Skin epidermis (tissue), 12 donors: ENCODE results near the gene CDCA7.
"Not testable (repeated sequence)": the region's sequence is repeated elsewhere in the genome, so short reads cannot be mapped to it uniquely, and the experiment has no call there.

Experiments
- H3K27ac ChIP-seq, 21 experiments: fragments of 200-600 bp; sonication (generic) in 11 of 21; one replicate each; pipeline ENCODE4 v1.5.0; 2020; ENCODE audit warnings: mild to moderate bottlenecking in 3 of 21, inconsistent platforms in 2 of 21, moderate library complexity in 2 of 21
- H3K4me3 ChIP-seq, 7 experiments: fragments of 200-600 bp; sonication (generic) in 2 of 7; one replicate each; pipeline ENCODE4 v1.5.0; 2020; ENCODE audit warnings: inconsistent platforms in 2 of 7, mild to moderate bottlenecking in 2 of 7, moderate library complexity in 1 of 7

The CDCA7 gene

GRCh38 chr2:173397539-173397938, 42.9 kb downstream of the CDCA7 start:
- Histone ChIP-seq H3K4me3 (no peak overlapping the region), H3K27ac (no peak overlapping the region)

- H3K27ac ChIP-seq = no peak overlapping the region
- H3K4me3 ChIP-seq = no peak overlapping the region
Measured at GRCh38 chr2:173399229-173399628, 44.6 kb downstream of the CDCA7 start.

- Histone ChIP-seq H3K27ac (no peak overlapping the region), H3K4me3 (no peak overlapping the region)
Measured at GRCh38 chr2:173400760-173401159, 46.1 kb downstream of the CDCA7 start.

GRCh38 chr2:173401716-173402326, 47.1 kb downstream of the CDCA7 start:
- Histone ChIP-seq H3K4me3 (no peak overlapping the region), H3K27ac (no peak overlapping the region)

GRCh38 chr2:173402405-173402974, 47.8 kb downstream of the CDCA7 start:
- Histone ChIP-seq H3K27ac (no peak overlapping the region), H3K4me3 (no peak overlapping the region)

GRCh38 chr2:173404841-173405750, 50.4 kb downstream of the CDCA7 start:
- Histone ChIP-seq H3K27ac (no peak overlapping the region), H3K4me3 (no peak overlapping the region)

GRCh38 chr2:173407176-173407575, 52.5 kb downstream of the CDCA7 start:
- Histone ChIP-seq H3K4me3 (no peak overlapping the region), H3K27ac (no peak overlapping the region)

GRCh38 chr2:173407646-173408045, 53.0 kb downstream of the CDCA7 start:
- H3K27ac ChIP-seq = no peak overlapping the region
- no peak overlapping the region for H3K4me3 ChIP-seq

- Histone ChIP-seq H3K27ac (no peak overlapping the region), H3K4me3 (no peak overlapping the region)
Measured at GRCh38 chr2:173410579-173410978, 55.9 kb downstream of the CDCA7 start.

- no peak overlapping the region for H3K27ac ChIP-seq
- no peak overlapping the region for H3K4me3 ChIP-seq
Measured at GRCh38 chr2:173412628-173413027, 58.0 kb downstream of the CDCA7 start.

GRCh38 chr2:173414823-173415322, 60.2 kb downstream of the CDCA7 start:
- H3K4me3 ChIP-seq = no peak overlapping the region
- H3K27ac ChIP-seq = no peak overlapping the region

- no peak overlapping the region for H3K4me3 ChIP-seq
- no peak overlapping the region for H3K27ac ChIP-seq
Measured at GRCh38 chr2:173415431-173416381, 61.0 kb downstream of the CDCA7 start.

- H3K4me3 ChIP-seq, H3K27ac ChIP-seq: not testable (repeated sequence)
Measured at GRCh38 chr2:173416415-173417152, 61.9 kb downstream of the CDCA7 start.

- no peak overlapping the region for H3K27ac ChIP-seq
- no peak overlapping the region for H3K4me3 ChIP-seq
Measured at GRCh38 chr2:173417341-173417740, 62.7 kb downstream of the CDCA7 start.

GRCh38 chr2:173417802-173418201, 63.1 kb downstream of the CDCA7 start:
- H3K27ac ChIP-seq = no peak overlapping the region

More at GRCh38 chr2:173417802-173418201, 63.1 kb downstream of the CDCA7 start:
- no peak overlapping the region for H3K4me3 ChIP-seq
